Sigmoid colon (tissue), 7 donors: ENCODE data around the gene TCERG1L. TPM values are rescaled to one million over a fixed set of nuclear protein-coding genes. Genes with fewer than 3 reads are reported as not detected.
A peak's percentile ranks its signal among the peaks of the same experiment; 100 is the strongest.

Experiments used
- DNase-seq: peaks from one replicate; pipeline ENCODE4 v3.0.0-alpha.2; 2019
- H3K27ac ChIP-seq, 4 donors: fragments of 200-600 bp; sonication (generic); one replicate each; pipeline ENCODE4 v1.5.1; 2016 to 2019; ENCODE audit warnings: mild to moderate bottlenecking in 1 of 4
- H3K27me3 ChIP-seq, 3 donors: fragments of 200-600 bp; sonication (generic); one replicate each; pipeline ENCODE4 v1.5.1; 2019; ENCODE audit warnings: mild to moderate bottlenecking in 1 of 3
- H3K36me3 ChIP-seq, 4 donors: fragments of 200-600 bp; sonication (generic); one replicate each; pipeline ENCODE4 v1.5.1; 2016 to 2019
- H3K4me1 ChIP-seq, 4 donors: fragments of 200-600 bp; sonication (generic); one replicate each; pipeline ENCODE4 v1.5.1; 2017 to 2019
- H3K4me3 ChIP-seq, 4 donors: fragments of 200-600 bp; sonication (generic); one replicate each; pipeline ENCODE4 v1.5.1; 2017 to 2019; ENCODE audit warnings: mild to moderate bottlenecking in 2 of 4, moderate library complexity in 1 of 4
- H3K9me3 ChIP-seq, 4 donors: fragments of 200-600 bp in 3 of 4; sonication (generic) in 3 of 4; one replicate each; pipeline versions ENCODE4 v1.5.1 to v1.6.1; 2013 to 2019
- CTCF ChIP-seq, 4 experiments: fragments of 450-650 bp in 3 of 4; fragments of 200-600 bp in 1 of 4; IDR thresholded peaks; one replicate each; pipeline ENCODE4 v1.5.1; 2016 to 2019; ENCODE audit warnings: antibody characterized with exemption in 4 of 4, mild to moderate bottlenecking in 3 of 4, moderate library complexity in 2 of 4
- EP300 ChIP-seq, 4 donors: sonication (generic); formaldehyde crosslinking; IDR thresholded peaks; one replicate each; pipeline ENCODE4 v1.6.1; 2017; ENCODE audit warnings: antibody characterized with exemption in 4 of 4
- POLR2A ChIP-seq, 2 donors: fragments of 450-650 bp; IDR thresholded peaks; one replicate each; pipeline ENCODE4 v1.6.1; 2016; ENCODE audit warnings: antibody characterized with exemption in 2 of 2, mild to moderate bottlenecking in 2 of 2, moderate library complexity in 2 of 2
- POLR2AphosphoS5 ChIP-seq, 4 donors: sonication (generic); formaldehyde crosslinking; IDR thresholded peaks; one replicate each; pipeline ENCODE4 v1.6.1; 2017; ENCODE audit warnings: antibody characterized with exemption in 4 of 4
- WGBS, 2 donors: extraction: QIAGEN DNeasy Blood & Tissue Kit; methylation state at CpG; one replicate each; pipeline ENCODE4 v1.1.7; 2013; 5-methylcytosine and 5-hydroxymethylcytosine counted together
- intact Hi-C: fragments of 100-400 bp; cut with DNase I; formaldehyde crosslinking; loops from one replicate; pipeline ENCODE4 v1.15.1; 2023
- polyA plus RNA-seq, 3 donors: library from polyadenylated mRNA; stranded (reverse); fragments of 200-250 nt; gene quantifications; one replicate each; pipeline ENCODE4 v1.2.3, GENCODE V29; 2013
- total RNA-seq, 4 donors: library from RNA; depleted of rRNA; stranded (reverse); fragments of >200 nt; gene quantifications; one replicate each; pipeline ENCODE4 v1.1.0, GENCODE V29; 2016
- donor health status: healthy with polysubstance abuse.
- donor health status: Bipolar disorder and iron deficiency.
- donor health status: healthy.

The TCERG1L gene
- total and polyA plus RNA-seq, 7 donors = under 0.01 to 0.55 (median 0.10) TPM; not detected in 4

GRCh38 chr10:131267814-131268095 lies 43.8 kb downstream of the TCERG1L start:
- Histone ChIP-seq H3K9me3 (no peaks in the 10 kb centered on the region), H3K36me3 (no peaks in the 10 kb centered on the region), H3K4me1 (no peaks in the 10 kb centered on the region), H3K27ac (no peak overlapping the region), H3K4me3 (no peak overlapping the region), H3K27me3 (no peaks in the 10 kb centered on the region)
- no peak for DNase-seq
- WGBS, 2 donors = 71 to 86% methylated on average over 6 of the region's 6 CpGs
- TF ChIP-seq POLR2AphosphoS5 (IDR thresholded peaks at IDR 0.05) (no peak), CTCF (IDR thresholded peaks at IDR 0.05) (no peak), EP300 (IDR thresholded peaks at IDR 0.05) (no peak), POLR2A (IDR thresholded peaks at IDR 0.05) (no peak)
- intact Hi-C loops = no loop called here

GRCh38 chr10:131266936-131267813 lies 44.3 kb downstream of the TCERG1L start:
- Histone ChIP-seq H3K4me3 (no peak overlapping the region), H3K27me3 (no peaks in the 10 kb centered on the region), H3K9me3 (no peaks in the 10 kb centered on the region), H3K4me1 (no peaks in the 10 kb centered on the region), H3K27ac (no peak overlapping the region), H3K36me3 (no peaks in the 10 kb centered on the region)
- intact Hi-C loops = no loop called here
- TF ChIP-seq EP300 (IDR thresholded peaks at IDR 0.05) (no peak), POLR2A (IDR thresholded peaks at IDR 0.05) (no peak), POLR2AphosphoS5 (IDR thresholded peaks at IDR 0.05) (no peak), CTCF (IDR thresholded peaks at IDR 0.05) (no peak)
- 88 to 92% methylated on average over 14 of the region's 14 CpGs for WGBS, 2 donors
- peak; percentile 52 for DNase-seq

- Histone ChIP-seq H3K36me3 (no peaks in the 10 kb centered on the region), H3K27ac (no peak overlapping the region), H3K4me1 (no peaks in the 10 kb centered on the region), H3K4me3 (no peak overlapping the region), H3K27me3 (no peaks in the 10 kb centered on the region), H3K9me3 (no peaks in the 10 kb centered on the region)
- intact Hi-C loops = no loop called here
- peak; percentile 29 for DNase-seq
- WGBS, 2 donors = 75 to 85% methylated on average over 11 of the region's 11 CpGs
- TF ChIP-seq POLR2A (IDR thresholded peaks at IDR 0.05) (no peak), POLR2AphosphoS5 (IDR thresholded peaks at IDR 0.05) (no peak), CTCF (IDR thresholded peaks at IDR 0.05) (no peak), EP300 (IDR thresholded peaks at IDR 0.05) (no peak)
Measured at GRCh38 chr10:131264110-131264788, 47.3 kb downstream of the TCERG1L start.

GRCh38 chr10:131261890-131262475 lies 49.5 kb downstream of the TCERG1L start:
- Histone ChIP-seq H3K4me3 (no peak overlapping the region), H3K36me3 (no peaks in the 10 kb centered on the region), H3K27ac (no peak overlapping the region), H3K9me3 (no peaks in the 10 kb centered on the region), H3K4me1 (no peaks in the 10 kb centered on the region), H3K27me3 (no peaks in the 10 kb centered on the region)
- DNase-seq = peak; percentile 40
- no peak for TF ChIP-seq POLR2A (IDR thresholded peaks at IDR 0.05)
- 82 to 83% methylated on average over 16 of the region's 16 CpGs for WGBS, 2 donors
- intact Hi-C loops = no loop called here
